Eye (tissue), 1 donor: ENCODE measurements around the gene CXCL10.
"Not testable (repeated sequence)": the region's sequence is repeated elsewhere in the genome, so short reads cannot be mapped to it uniquely, and the experiment has no call there.

Experiments
- DNase-seq: peaks from one replicate; pipeline ENCODE4 v3.0.0-alpha.2; 2015

The CXCL10 gene

DNA sequence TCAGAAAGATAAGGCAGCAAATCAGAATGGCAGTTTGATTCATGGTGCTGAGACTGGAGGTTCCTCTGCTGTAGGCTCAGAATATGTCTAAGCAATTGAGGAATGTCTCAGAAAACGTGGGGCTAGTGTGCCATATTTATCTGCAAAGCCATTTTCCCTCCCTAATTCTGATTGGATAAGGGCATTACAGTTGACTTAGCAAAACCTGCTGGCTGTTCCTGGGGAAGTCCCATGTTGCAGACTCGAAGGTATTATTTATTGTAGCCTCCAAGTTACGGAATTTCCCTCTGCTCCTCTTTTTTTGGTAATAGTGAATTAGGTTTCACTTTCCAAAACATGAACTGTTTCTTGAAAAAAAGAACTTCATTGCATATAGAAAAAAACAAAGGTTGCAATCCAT, at the start of gene CXCL10:
Gene CXCL10, minus strand, starts transcription at position 109 of the 400 bp plus-strand sequence. Its CDS starts 66 bp downstream, at position 43.
- no peak for DNase-seq

- DNase-seq, result no peak
Observed at GRCh38 chr4:76072760-76073159, 49.5 kb upstream of the CXCL10 start.

DNA sequence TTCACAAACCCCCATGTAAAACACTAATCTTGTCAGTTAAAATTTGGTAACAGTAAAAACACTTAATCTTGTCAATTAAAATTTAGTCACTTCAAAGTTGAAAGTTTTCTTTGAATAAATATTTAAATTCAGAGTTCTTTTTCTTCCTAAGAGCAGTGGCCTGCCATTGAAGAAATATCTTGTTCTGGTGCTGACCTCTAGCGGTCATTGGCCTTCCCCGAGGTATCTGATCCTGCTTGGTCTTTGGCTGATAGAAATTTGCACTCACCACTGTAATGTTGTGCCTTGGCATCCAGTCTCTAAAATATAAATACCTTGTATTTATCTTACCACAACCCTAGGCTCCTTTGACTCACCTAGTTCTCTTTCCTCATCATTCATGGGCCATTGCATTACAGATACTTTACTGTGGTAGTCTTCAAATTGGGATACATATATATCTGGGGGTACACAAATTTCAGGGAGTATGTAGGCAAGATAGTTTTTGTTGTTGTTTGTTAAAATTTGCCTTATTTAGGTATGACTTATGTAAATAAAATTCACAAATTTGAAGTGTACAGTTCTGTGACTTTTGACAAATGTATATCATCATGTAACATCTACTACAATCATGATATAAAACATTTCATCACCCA, 44.5 kb upstream of the CXCL10 start:
- DNase-seq, result peak; percentile 88

- no peak for DNase-seq
Observed at GRCh38 chr4:76066546-76066945, 43.2 kb upstream of the CXCL10 start.

- DNase-seq, result no peak
Observed at GRCh38 chr4:76061982-76062381, 38.7 kb upstream of the CXCL10 start.

- no peak for DNase-seq
Observed at GRCh38 chr4:76061421-76061820, 38.1 kb upstream of the CXCL10 start.

DNA sequence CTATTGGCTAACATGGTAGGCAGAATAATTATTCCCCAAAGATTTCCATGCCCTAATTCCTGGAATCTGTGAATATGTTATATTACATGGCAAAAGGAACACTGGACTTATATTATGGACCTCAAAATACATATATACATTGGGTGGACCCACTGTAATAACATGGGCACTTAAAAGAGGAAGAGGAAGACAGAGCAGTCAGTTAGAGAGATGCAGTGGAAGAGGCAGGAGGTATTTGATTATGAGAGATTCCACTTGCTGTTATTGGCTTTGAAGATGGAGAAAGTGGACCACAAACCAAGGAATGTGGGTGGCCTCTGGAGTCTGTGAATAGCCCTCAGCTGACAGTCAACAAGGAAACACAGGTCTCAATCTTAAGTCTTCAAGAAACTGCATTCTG, 37.2 kb upstream of the CXCL10 start:
- no peak for DNase-seq

DNA sequence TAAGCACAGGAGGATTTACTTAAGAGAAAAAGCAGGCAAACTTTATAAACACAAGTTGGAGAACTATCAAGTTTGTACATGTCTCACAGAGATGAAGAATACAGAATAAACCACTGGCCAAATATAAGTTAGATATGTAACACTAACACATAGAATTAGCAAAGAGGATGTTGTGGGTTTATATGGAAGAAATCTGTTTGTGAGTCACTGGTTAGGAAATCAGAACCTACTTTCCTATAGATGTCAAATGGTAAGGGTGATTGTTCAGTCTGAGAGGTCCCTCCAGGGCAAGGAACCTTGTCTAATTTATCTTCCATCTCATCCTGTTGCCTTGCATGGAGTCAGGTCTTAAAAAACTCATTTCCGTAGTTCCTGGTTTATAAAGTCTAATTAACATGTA, 36.5 kb upstream of the CXCL10 start:
- DNase-seq, result no peak

DNA sequence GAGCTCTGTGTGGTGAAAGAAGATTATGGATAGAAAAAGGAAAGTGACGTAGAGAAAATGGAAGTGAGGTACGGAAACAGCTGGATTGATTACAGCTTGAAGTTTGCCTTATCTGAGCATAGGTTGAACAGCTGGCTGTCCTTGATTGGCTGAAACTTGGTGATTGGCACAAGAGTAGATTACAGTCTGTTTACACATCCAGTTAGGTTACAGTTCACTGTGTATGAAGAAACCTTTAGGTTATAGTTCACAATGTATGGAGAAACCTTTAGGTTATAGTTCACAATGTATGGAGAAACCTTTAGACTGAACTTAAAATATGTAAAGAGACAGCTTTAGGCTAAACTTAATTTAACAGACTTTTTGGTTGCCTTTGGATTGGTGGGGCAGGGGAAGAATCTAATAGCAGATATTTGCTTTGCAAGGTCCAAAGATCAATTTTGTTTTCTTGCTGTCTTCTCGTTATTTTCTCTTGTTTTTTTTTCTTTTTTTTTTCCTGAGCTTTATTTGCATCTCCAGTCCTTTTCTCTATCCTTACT, 35.7 kb upstream of the CXCL10 start:
- no peak for DNase-seq

- no peak for DNase-seq
Observed at GRCh38 chr4:76058302-76058701, 35.0 kb upstream of the CXCL10 start.

DNA sequence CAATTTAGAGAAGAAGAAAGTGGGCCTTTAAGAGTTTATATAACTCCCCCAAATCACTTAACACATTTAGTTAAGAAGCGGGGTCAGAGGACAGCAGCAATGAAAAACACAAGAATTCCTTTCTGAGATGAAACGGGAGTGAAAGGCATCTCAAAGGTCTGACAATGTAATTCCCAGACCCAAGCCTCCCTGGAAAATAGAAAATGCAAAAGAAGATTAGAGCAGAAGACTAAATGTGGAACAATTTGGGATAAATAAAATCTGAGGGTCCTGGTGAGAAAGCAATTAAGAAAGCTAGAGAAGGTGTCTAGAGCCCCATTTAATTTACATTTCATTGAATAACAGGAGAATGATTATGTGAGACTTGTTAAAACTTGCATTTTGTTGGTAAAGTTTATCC, 32.1 kb upstream of the CXCL10 start:
- DNase-seq, result no peak

DNA sequence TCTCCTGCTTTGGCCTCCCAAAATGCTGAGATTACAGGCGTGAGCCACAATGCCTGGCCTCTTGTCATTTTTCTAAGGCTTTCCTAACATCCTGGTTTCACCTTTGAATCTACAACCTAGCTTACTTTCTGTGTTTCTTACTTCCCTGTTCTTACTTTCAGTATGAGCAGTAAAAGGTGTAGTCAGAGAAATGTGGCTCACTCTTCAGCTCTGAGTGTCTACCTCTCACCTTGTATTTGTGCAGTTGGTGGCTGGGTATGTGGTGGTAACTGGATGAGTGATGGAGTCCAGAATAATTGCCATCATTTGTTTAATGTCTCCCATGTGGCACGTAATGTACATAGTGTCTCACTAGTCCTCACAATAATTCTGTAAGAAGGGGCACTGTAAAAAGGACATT, 31.7 kb upstream of the CXCL10 start:
- no peak for DNase-seq

DNA sequence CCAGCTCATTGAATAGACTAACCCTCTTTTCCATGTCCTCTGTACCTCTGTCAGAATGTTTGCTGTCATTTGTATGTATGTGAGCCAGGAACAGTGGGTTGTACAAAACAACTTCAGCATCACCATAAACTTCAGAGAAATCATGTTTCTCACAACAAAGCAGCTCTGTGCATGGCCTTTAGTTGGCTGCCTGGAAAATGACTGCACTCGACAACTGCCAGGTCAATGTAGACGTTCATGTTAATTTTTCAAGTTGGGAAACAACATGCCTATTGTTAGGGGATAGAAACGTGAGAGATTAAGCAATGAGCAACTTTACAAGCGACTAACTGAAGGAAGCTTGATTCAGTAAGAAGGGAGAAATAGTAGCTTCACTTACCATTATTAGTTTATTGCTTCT, 30.4 kb upstream of the CXCL10 start:
- DNase-seq, result peak; percentile 40

- DNase-seq, result not testable (repeated sequence)
Observed at GRCh38 chr4:76050560-76051050, 27.3 kb upstream of the CXCL10 start.

- DNase-seq, result not testable (repeated sequence)
Observed at GRCh38 chr4:76049860-76050416, 26.6 kb upstream of the CXCL10 start.

GRCh38 chr4:76044686-76045085, 21.4 kb upstream of the CXCL10 start:
- DNase-seq, result not testable (repeated sequence)

DNA sequence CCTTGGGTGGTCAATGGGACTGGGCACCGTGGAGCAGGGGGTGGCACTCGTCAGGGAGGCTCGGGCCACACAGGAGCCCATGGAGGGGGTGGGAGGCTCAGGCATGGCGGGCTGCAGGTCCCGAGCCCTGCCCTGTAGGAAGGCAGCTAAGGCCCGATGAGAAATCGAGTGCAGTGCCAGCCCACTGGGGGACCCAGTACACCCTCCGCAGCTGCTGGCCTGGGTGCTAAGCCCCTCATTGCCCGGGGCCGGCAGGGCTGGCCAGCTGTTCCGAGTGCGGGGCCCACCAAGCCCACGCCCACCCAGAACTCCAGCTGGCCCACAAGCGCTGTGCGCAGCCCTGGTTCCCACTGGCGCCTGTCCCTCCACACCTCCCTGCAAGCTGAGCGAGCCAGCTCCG, 20.0 kb upstream of the CXCL10 start:
- DNase-seq, result not testable (repeated sequence)

GRCh38 chr4:76042241-76042998, 19.1 kb upstream of the CXCL10 start:
- DNase-seq, result not testable (repeated sequence)

- DNase-seq, result no peak
Observed at GRCh38 chr4:76036855-76037254, 13.6 kb upstream of the CXCL10 start.

DNA sequence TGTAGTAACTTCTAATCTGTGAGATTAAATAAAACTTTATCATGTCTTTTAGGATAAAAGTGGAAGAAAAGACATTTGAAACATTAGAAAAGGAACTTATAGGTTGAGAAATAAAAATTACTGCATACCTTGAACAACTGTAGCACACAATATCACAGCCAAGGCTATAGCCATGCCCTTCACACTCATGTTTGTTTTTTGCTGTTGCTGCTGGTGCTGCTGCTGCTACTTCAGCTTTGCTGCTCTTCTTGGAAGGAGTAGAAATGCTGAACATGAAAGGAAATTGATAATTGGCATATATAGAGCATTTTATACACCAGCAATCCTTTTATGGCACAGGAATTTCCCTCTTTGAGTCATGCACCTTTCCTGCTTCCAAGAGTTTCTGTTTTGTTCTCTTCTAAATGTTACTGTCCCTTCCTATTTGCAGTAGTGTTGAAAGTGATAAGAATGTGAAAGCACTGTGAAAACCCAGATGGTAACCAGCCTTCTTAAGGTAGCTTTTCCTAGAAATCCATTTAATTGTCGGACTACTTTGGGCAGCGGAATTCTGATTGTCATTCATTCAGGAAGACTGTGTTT, 12.6 kb upstream of the CXCL10 start, which contains the start of gene CXCL11:
Gene CXCL11, minus strand, starts transcription at position 272 of the 582 bp plus-strand sequence. Its CDS starts 83 bp downstream, at position 189.
- no peak for DNase-seq

GRCh38 chr4:76035141-76035540, 11.8 kb upstream of the CXCL10 start:
- DNase-seq, result no peak

DNA sequence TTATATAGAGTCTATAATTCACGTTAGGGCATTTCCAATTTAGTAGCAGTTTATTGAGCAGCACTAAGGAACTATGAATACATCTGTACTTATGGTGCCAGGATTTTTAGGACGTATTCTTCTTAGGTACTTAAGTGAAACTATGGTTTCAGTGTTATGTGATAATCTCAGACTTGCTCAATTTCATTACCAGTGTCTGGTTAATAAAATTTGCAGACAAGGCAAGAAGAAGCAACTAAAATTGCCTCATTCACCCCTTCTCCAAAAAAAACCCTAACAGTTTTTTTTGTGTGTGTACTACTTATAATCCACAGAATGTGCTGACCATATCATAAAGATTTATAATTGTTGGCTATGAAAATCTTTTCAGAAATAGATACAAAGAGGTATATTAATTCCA, 6.0 kb upstream of the CXCL10 start:
- DNase-seq, result no peak

DNA sequence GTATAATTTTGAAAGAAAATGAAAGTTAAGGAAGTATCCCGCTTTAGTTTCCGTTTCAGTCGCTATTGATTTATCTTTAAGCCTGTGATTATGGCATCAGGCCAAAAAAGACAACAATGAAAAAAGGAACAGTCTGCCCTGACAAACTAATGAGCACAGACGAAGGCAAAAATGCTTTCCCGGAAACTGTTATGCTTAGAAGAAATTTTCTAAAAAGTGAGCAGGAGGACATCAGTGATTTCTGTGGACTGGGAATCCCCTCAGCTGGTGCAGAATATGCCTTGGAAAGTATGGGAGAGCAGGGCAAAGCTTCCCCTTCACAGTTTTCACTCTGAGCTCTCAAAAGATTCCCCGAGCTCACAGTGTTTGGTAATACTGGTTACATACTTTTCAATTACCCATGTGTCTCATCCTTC, 5.1 kb upstream of the CXCL10 start:
- peak; percentile 35 for DNase-seq
